Measurements from ENCODE around the gene IRX4.

Gene IRX4

GRCh38 chr5:1868886-1869475 is 13.7 kb downstream of the IRX4 start:
- H3K4me3 ChIP-seq: no peak overlapping the region
- no peak overlapping the region for H3K27ac ChIP-seq

- H3K27ac ChIP-seq: no peak overlapping the region
- no peak overlapping the region for H3K4me3 ChIP-seq
Observed at GRCh38 chr5:1867815-1868143, 14.9 kb downstream of the IRX4 start.

GRCh38 chr5:1867114-1867814 is 15.5 kb downstream of the IRX4 start:
- no peak overlapping the region for H3K27ac ChIP-seq
- no peak overlapping the region for H3K4me3 ChIP-seq

- Histone ChIP-seq H3K27ac (no peak overlapping the region), H3K4me3 (no peak overlapping the region)
Observed at GRCh38 chr5:1865948-1866347, 16.8 kb downstream of the IRX4 start.

GRCh38 chr5:1865486-1865885 is 17.2 kb downstream of the IRX4 start:
- H3K4me3 ChIP-seq: no peak overlapping the region

GRCh38 chr5:1864896-1865440 is 17.8 kb downstream of the IRX4 start:
- Histone ChIP-seq H3K27ac (no peak overlapping the region), H3K4me3 (no peak overlapping the region)

More at GRCh38 chr5:1865486-1865885, 17.2 kb downstream of the IRX4 start:
- H3K27ac ChIP-seq: no peak overlapping the region

- H3K27ac ChIP-seq: no peak overlapping the region
Observed at GRCh38 chr5:1860949-1861348, 21.8 kb downstream of the IRX4 start.

GRCh38 chr5:1860021-1860610 is 22.6 kb downstream of the IRX4 start:
- Histone ChIP-seq H3K27ac (no peak overlapping the region), H3K4me3 (no peak overlapping the region)

More at GRCh38 chr5:1860949-1861348, 21.8 kb downstream of the IRX4 start:
- no peak overlapping the region for H3K4me3 ChIP-seq

GRCh38 chr5:1859099-1859498 is 23.6 kb downstream of the IRX4 start:
- Histone ChIP-seq H3K4me3 (no peak overlapping the region), H3K27ac (no peak overlapping the region)

- Histone ChIP-seq H3K27ac (no peak overlapping the region), H3K4me3 (no peak overlapping the region)
Observed at GRCh38 chr5:1858436-1858835, 24.3 kb downstream of the IRX4 start.

- no peak overlapping the region for H3K27ac ChIP-seq
- H3K4me3 ChIP-seq: no peak overlapping the region
Observed at GRCh38 chr5:1857256-1857600, 25.5 kb downstream of the IRX4 start.

- peak overlapping the region in 1 of 7 experiments; percentile 3 for H3K4me3 ChIP-seq
Observed at GRCh38 chr5:1856596-1857255, 26.0 kb downstream of the IRX4 start.

GRCh38 chr5:1855596-1855995 is 27.1 kb downstream of the IRX4 start:
- Histone ChIP-seq H3K27ac (no peak overlapping the region), H3K4me3 (no peak overlapping the region)

More at GRCh38 chr5:1856596-1857255, 26.0 kb downstream of the IRX4 start:
- no peak overlapping the region for H3K27ac ChIP-seq

GRCh38 chr5:1855075-1855474 is 27.6 kb downstream of the IRX4 start:
- H3K4me3 ChIP-seq: no peak overlapping the region
- no peak overlapping the region for H3K27ac ChIP-seq

GRCh38 chr5:1853531-1853930 is 29.2 kb downstream of the IRX4 start:
- H3K4me3 ChIP-seq: no peak overlapping the region
- H3K27ac ChIP-seq: no peak overlapping the region

GRCh38 chr5:1852324-1852947 is 30.3 kb downstream of the IRX4 start:
- no peak overlapping the region for H3K27ac ChIP-seq
- H3K4me3 ChIP-seq: no peak overlapping the region

GRCh38 chr5:1851290-1851934 is 31.3 kb downstream of the IRX4 start:
- H3K27ac ChIP-seq: no peak overlapping the region
- no peak overlapping the region for H3K4me3 ChIP-seq

- no peak overlapping the region for H3K4me3 ChIP-seq
Observed at GRCh38 chr5:1850324-1851154, 32.2 kb downstream of the IRX4 start.

GRCh38 chr5:1847611-1848010 is 35.1 kb downstream of the IRX4 start:
- H3K27ac ChIP-seq: no peak overlapping the region
- no peak overlapping the region for H3K4me3 ChIP-seq

More at GRCh38 chr5:1850324-1851154, 32.2 kb downstream of the IRX4 start:
- H3K27ac ChIP-seq: no peak overlapping the region
